OCI-LY7 (cell line): ENCODE data around the gene FAAP20. TPM values are rescaled to one million over a fixed set of nuclear protein-coding genes. Genes with fewer than 3 reads are reported as not detected.

Experiments
- BruUV-seq: library from RNA; stranded (reverse); fragments of 400-500 nt; replicated peaks from 2 replicates; lab custom pipeline; 2021; lab: Mats Ljungman, UMichigan
- CTCF ChIA-PET: fragments of 300-600 bp; sonication (Branson Sonifier 250); formaldehyde crosslinking; loops from one replicate; lab custom pipeline; 2022; ENCODE audit warnings: antibody characterized with exemption; ENCODE audit not compliant: unreplicated experiment; lab: Charles Lee
- POLR2A ChIA-PET: fragments of 300-600 bp; sonication (Branson Sonifier 250); formaldehyde crosslinking; loops from one replicate; lab custom pipeline; 2022; ENCODE audit warnings: antibody characterized with exemption; lab: Charles Lee
- DNase-seq: peaks from one replicate; pipeline ENCODE4 v3.0.0-alpha.2; 2015; ENCODE audit warnings: low spot score
- H2AFZ ChIP-seq: fragments of 200-600 bp; sonication (generic), shearing (Covaris generic); 2 replicates; pipeline ENCODE4 v1.6.1; 2014; ENCODE audit warnings: mild to moderate bottlenecking, antibody characterized with exemption, low read length, moderate library complexity
- H3K27ac ChIP-seq: fragments of 200-600 bp; sonication (generic); 2 replicates; pipeline ENCODE4 v1.5.1; 2014; ENCODE audit warnings: mixed run types, low read depth, mild to moderate bottlenecking, moderate library complexity, low read length, inconsistent platforms; ENCODE audit not compliant: poor library complexity, severe bottlenecking
- H3K36me3 ChIP-seq: fragments of 200-600 bp; sonication (generic); 2 replicates; pipeline ENCODE4 v1.6.1; 2014; ENCODE audit warnings: mild to moderate bottlenecking, antibody characterized with exemption, low read length, moderate library complexity, mixed read lengths; ENCODE audit not compliant: insufficient read depth
- H3K4me1 ChIP-seq: fragments of 200-600 bp; sonication (generic); 2 replicates; pipeline ENCODE4 v1.5.1; 2014; ENCODE audit warnings: mild to moderate bottlenecking, low read length; ENCODE audit not compliant: insufficient read depth, poor library complexity, severe bottlenecking
- H3K4me2 ChIP-seq: fragments of 200-600 bp; sonication (generic); 2 replicates; pipeline ENCODE4 v1.6.1; 2014; ENCODE audit warnings: mild to moderate bottlenecking, low read length
- H3K4me3 ChIP-seq: fragments of 200-600 bp; sonication (generic); 2 replicates; pipeline ENCODE4 v1.5.1; 2014; ENCODE audit warnings: mild to moderate bottlenecking, low read depth, low read length; ENCODE audit not compliant: poor library complexity, severe bottlenecking
- H3K79me2 ChIP-seq: fragments of 200-600 bp; sonication (generic); 2 replicates; pipeline ENCODE4 v1.6.1; 2016; ENCODE audit warnings: low read depth, mild to moderate bottlenecking, low read length, moderate library complexity, mixed read lengths; ENCODE audit not compliant: insufficient read depth
- H3K9me2 ChIP-seq: fragments of 200-600 bp; sonication (generic); 2 replicates; pipeline ENCODE4 v1.6.1; 2016; ENCODE audit warnings: mild to moderate bottlenecking, low read length, mixed read lengths; ENCODE audit not compliant: insufficient read depth
- H3K9me3 ChIP-seq: fragments of 200-600 bp; sonication (generic); 2 replicates; pipeline ENCODE4 v1.6.1; 2014; ENCODE audit warnings: mild to moderate bottlenecking, mixed run types, low read length, mixed read lengths
- H4K20me1 ChIP-seq: fragments of 200-600 bp; sonication (generic); 2 replicates; pipeline ENCODE4 v1.6.1; 2014; ENCODE audit warnings: mild to moderate bottlenecking, antibody characterized with exemption, low read length, moderate library complexity, mixed read lengths; ENCODE audit not compliant: insufficient read depth
- EZH2phosphoT487 ChIP-seq: fragments of 200-600 bp; sonication (generic); IDR thresholded peaks from 2 replicates; pipeline ENCODE4 v1.6.1; 2018; ENCODE audit warnings: low read depth, borderline replicate concordance, mild to moderate bottlenecking, mixed run types, antibody characterized with exemption, low read length, moderate library complexity, mixed read lengths
- intact Hi-C: fragments of 100-400 bp; cut with micrococcal nuclease; formaldehyde crosslinking; loops from one replicate; pipeline ENCODE4 v1.10.0; 2022; ENCODE audit not compliant: unreplicated experiment
- total RNA-seq, 2 experiments: library from RNA; depleted of rRNA in 1 of 2; stranded (reverse); fragments of >200 nt in 1 of 2; shearing (Covaris generic) in 1 of 2; gene quantifications; 2 replicates each; pipeline ENCODE4 v1.2.3, GENCODE V29; 2014 to 2022
- TF ChIP-seq, protein P1 (sequence below): fragments of 200-600 bp; sonication (generic); conservative IDR thresholded peaks from 2 replicates; pipeline ENCODE4 v1.5.1; 2014; ENCODE audit warnings: mild to moderate bottlenecking, antibody characterized with exemption, low read length, moderate library complexity, mixed read lengths

FAAP20 gene
- total RNA-seq, 2 experiments from 2014 or later = 47.4 to 55.7 TPM

DNA sequence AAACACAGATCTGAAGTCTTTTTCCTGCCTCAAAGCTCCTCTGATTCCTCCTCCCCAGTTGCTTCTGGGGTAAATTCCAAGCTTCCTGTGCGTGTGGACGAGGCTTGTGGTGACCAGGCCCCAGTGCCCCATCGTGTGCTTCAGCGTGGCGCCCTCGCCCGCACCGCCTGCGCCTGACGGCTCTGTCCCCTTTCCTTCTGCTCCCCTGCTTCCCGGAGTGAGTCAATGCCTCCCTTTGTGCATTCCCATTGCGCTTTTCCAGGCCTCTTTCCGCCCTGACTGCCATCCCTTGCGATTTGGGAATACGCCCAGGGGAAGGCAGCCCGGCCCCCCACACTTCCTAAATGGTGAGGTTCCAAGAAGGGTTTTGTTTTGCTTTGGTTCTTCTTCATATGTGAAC lies 36.3 kb downstream of the FAAP20 start:
- BruUV-seq = no TSS peak
- H3K9me2 ChIP-seq = no peaks in the 10 kb centered on the region
- no peaks in the 10 kb centered on the region for H4K20me1 ChIP-seq
- no peak overlapping the region for H3K4me3 ChIP-seq
- H2AFZ ChIP-seq = no peak overlapping the region
- CTCF ChIA-PET = interaction anchor here (0.6 kb wide), 1 partner anchor 131 kb away, joined by 11 read pairs; no protein-coding TSS in a partner anchor
- DNase-seq = no peak
- TF ChIP-seq EZH2phosphoT487 = no peak
- TF ChIP-seq, protein P1, sequence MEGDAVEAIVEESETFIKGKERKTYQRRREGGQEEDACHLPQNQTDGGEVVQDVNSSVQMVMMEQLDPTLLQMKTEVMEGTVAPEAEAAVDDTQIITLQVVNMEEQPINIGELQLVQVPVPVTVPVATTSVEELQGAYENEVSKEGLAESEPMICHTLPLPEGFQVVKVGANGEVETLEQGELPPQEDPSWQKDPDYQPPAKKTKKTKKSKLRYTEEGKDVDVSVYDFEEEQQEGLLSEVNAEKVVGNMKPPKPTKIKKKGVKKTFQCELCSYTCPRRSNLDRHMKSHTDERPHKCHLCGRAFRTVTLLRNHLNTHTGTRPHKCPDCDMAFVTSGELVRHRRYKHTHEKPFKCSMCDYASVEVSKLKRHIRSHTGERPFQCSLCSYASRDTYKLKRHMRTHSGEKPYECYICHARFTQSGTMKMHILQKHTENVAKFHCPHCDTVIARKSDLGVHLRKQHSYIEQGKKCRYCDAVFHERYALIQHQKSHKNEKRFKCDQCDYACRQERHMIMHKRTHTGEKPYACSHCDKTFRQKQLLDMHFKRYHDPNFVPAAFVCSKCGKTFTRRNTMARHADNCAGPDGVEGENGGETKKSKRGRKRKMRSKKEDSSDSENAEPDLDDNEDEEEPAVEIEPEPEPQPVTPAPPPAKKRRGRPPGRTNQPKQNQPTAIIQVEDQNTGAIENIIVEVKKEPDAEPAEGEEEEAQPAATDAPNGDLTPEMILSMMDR = no peak
- H3K4me1 ChIP-seq = no peaks in the 10 kb centered on the region
- intact Hi-C loops = no loop called here
- no peaks in the 10 kb centered on the region for H3K79me2 ChIP-seq
- no peaks in the 10 kb centered on the region for H3K9me3 ChIP-seq
- POLR2A ChIA-PET = no interaction called here
- H3K27ac ChIP-seq = no peak overlapping the region
- H3K36me3 ChIP-seq = no peaks in the 10 kb centered on the region; the same call in 1 of the 2 replicates
- no peak overlapping the region for H3K4me2 ChIP-seq

- intact Hi-C loops = no loop called here
- no peak overlapping the region for H2AFZ ChIP-seq
- no peak for TF ChIP-seq EZH2phosphoT487
- TF ChIP-seq, protein P1 = no peak
- H3K36me3 ChIP-seq = no peaks in the 10 kb centered on the region
- BruUV-seq = no TSS peak
- POLR2A ChIA-PET = no interaction called here
- H3K9me2 ChIP-seq = no peaks in the 10 kb centered on the region
- H4K20me1 ChIP-seq = no peaks in the 10 kb centered on the region
- H3K4me3 ChIP-seq = no peak overlapping the region
- H3K79me2 ChIP-seq = no peaks in the 10 kb centered on the region
- H3K4me1 ChIP-seq = no peaks in the 10 kb centered on the region
- H3K27ac ChIP-seq = no peak overlapping the region
- H3K9me3 ChIP-seq = no peaks in the 10 kb centered on the region
- H3K4me2 ChIP-seq = no peak overlapping the region
- CTCF ChIA-PET = no interaction called here
- DNase-seq = no peak
Observed at GRCh38 chr1:2157856-2158255, 36.7 kb downstream of the FAAP20 start.

DNA sequence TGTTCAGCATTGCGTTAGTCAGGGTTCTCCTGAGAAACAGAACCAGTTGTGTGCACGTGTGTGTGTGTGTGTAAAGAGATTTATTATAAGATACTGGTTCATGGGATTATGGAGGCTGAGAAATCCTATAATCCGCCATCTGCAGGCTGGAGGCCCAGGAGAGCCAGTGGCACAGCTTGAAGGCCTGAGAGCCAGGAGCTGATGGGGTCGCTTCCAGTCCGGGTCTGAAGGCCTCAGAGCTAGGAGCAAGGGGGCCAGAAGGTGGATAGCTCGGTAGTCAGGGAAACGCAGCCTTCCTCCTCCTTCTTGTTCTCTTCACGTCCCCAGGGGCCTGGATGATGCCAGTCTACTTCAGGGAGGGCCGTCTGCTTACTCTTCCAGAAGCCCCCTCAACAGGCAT lies 37.7 kb downstream of the FAAP20 start:
- TF ChIP-seq, protein P1 = no peak
- TF ChIP-seq EZH2phosphoT487 = no peak
- no peaks in the 10 kb centered on the region for H4K20me1 ChIP-seq
- ChIA-PET CTCF (no interaction called here), POLR2A (no interaction called here)
- H3K4me2 ChIP-seq = no peak overlapping the region
- H3K9me2 ChIP-seq = no peaks in the 10 kb centered on the region
- H3K27ac ChIP-seq = no peak overlapping the region
- no peak overlapping the region for H2AFZ ChIP-seq
- no TSS peak for BruUV-seq
- H3K9me3 ChIP-seq = no peaks in the 10 kb centered on the region
- no peaks in the 10 kb centered on the region for H3K4me1 ChIP-seq
- H3K79me2 ChIP-seq = no peaks in the 10 kb centered on the region
- H3K4me3 ChIP-seq = no peak overlapping the region
- no peak for DNase-seq
- intact Hi-C loops = no loop called here
- H3K36me3 ChIP-seq = no peaks in the 10 kb centered on the region
